ENCODE results near the gene PRODH2. TPM values are rescaled to one million over a fixed set of nuclear protein-coding genes. Genes with fewer than 3 reads are reported as not detected.

PRODH2 gene
- total RNA-seq, 2 donors from 2014 or later: not detected

DNA sequence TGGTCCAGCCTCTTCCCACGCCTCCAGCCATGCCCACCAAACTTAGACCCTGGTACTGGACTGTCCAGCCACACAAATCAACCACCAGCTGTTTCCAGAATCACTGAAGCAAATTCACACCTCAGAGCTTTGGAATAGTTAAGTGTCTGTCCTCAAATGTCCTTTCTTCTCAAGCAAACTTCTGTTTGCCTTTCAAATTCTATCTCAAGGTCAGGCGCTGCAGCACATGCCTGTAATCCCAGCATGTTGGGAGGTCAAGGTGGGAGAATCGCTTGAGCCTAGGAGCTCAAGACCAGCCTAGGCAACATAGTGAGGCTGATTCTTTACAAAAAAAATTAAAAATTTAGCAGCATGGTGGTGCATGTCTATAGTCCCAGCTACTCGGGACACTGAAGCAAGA lies 19.4 kb upstream of the PRODH2 start:
- H3K4me3 Mint-ChIP-seq: no peak overlapping the region
- H3K9me3 Mint-ChIP-seq: no peaks in the 10 kb centered on the region
- H3K27ac Mint-ChIP-seq: no peak overlapping the region
- H3K27me3 Mint-ChIP-seq (ENCODE audit: low read depth): peaks cover 23% of the 10 kb centered on the region
- no peaks in the 10 kb centered on the region for H3K4me1 Mint-ChIP-seq (ENCODE audit: low read depth)
- DNase-seq (no peak), ATAC-seq (replicated peaks in 1 of 2) (no peak)
- H3K36me3 Mint-ChIP-seq (ENCODE audit: insufficient read depth in 2 of 2): no peaks in the 10 kb centered on the region

DNA sequence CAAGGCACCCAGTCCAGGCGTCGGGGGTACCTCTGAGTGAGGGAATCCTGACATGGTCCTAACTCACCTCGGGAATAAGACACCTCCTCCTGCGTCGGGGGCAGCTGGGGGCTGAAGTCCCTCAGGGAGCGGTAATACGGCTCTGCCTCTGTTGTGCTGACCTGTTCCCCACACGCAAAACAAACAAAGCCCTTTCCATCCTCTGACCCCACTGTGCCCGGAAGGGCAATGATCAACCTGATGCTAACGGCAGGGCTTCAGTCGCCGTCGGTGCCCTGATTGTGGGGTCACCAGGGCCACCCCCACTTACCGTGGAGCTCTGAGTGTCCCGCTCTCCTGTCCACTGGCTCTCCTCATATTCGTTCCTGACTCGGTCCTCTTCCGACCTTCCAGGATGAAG lies 18.3 kb upstream of the PRODH2 start:
- peaks cover 15% of the 10 kb centered on the region for H3K27me3 Mint-ChIP-seq (ENCODE audit: low read depth)
- H3K4me3 Mint-ChIP-seq: no peak overlapping the region
- H3K4me1 Mint-ChIP-seq (ENCODE audit: low read depth): no peaks in the 10 kb centered on the region
- no peaks in the 10 kb centered on the region for H3K36me3 Mint-ChIP-seq (ENCODE audit: insufficient read depth in 2 of 2)
- H3K27ac Mint-ChIP-seq: no peak overlapping the region
- ATAC-seq (replicated peaks in 1 of 2): no peak
- DNase-seq: no peak
- no peaks in the 10 kb centered on the region for H3K9me3 Mint-ChIP-seq

DNA sequence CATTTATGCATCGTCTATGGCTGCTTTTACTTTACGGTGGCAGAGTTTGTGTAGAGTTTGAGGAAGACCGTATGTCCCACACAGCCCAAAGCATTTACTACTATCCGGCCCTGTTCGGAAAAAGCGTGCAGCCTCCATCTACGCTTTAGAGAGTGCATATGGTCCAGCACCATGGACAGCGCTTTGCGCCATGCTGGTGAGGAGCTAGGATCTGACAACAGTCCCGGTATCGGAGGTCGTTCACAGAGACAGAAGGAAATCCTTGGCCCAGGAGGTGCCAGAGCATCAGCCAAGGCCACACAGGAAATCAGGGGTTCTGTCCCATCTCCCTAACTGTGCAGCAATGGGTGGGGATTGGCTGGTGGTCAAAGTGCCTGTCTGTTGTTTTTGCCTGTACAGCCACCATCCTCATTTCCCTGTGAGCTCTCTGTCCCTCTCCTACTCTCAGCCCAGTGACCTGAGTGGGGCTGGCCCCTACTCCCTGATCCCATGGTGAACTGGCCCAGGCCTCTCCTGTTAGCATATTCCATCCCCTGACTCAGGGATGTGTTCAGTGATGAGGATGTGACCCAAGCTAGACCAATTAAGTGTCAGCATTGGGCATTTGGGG lies 16.2 kb upstream of the PRODH2 start:
- Mint-ChIP-seq H3K4me3 (no peak overlapping the region), H3K9me3 (no peaks in the 10 kb centered on the region), H3K4me1 (ENCODE audit: low read depth) (no peaks in the 10 kb centered on the region), H3K27me3 (ENCODE audit: low read depth) (peaks cover 14% of the 10 kb centered on the region), H3K27ac (no peak overlapping the region), H3K36me3 (ENCODE audit: insufficient read depth in 2 of 2) (no peaks in the 10 kb centered on the region)
- DNase-seq (peak; percentile 44 to 53), ATAC-seq (replicated peaks in 1 of 2) (no peak)

DNA sequence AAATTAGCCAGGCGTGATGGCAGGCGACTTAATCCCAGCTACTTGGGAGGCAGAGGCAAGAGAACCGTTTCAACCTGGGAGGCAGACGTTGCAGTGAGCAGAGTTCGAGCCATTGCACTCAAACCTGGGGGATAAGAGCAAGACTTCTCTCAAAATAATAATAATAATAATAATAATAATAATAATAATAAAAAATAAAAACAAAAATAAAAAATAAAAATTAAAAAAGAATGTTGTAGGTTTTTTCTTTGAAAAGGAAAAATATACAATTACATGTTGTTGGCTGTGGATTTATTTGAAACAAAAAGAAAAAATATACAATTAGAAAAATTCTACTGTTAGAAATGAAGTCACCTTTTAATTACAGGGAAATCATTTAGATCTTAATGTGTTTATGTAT lies 11.5 kb upstream of the PRODH2 start:
- H3K9me3 Mint-ChIP-seq: no peaks in the 10 kb centered on the region
- no peaks in the 10 kb centered on the region for H3K4me1 Mint-ChIP-seq (ENCODE audit: low read depth)
- DNase-seq (no peak), ATAC-seq (replicated peaks in 1 of 2) (no peak)
- H3K4me3 Mint-ChIP-seq: no peak overlapping the region
- H3K27me3 Mint-ChIP-seq (ENCODE audit: low read depth): peaks cover 17% of the 10 kb centered on the region
- H3K27ac Mint-ChIP-seq: no peak overlapping the region
- H3K36me3 Mint-ChIP-seq (ENCODE audit: insufficient read depth in 2 of 2): no peaks in the 10 kb centered on the region

DNA sequence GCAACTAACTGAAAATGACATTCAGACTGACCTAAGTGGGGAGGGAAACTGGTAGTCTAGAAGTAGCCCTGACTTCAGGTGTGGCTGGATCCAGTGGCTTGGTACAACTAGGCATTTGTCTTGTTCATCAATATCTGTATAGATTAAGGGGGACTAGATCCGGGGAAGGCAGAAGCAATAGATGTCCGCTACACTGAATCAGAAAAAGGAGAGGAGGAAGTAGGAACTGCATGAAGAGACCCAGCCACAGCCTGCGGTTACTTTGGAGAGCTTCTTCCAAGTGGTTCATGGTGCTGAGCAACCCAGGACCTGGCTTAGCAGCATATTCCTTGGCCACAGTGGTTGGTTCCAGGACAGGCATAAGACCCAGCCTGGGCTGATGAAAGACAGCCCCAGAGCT lies 9.9 kb upstream of the PRODH2 start:
- H3K9me3 Mint-ChIP-seq: no peaks in the 10 kb centered on the region
- no peaks in the 10 kb centered on the region for H3K36me3 Mint-ChIP-seq (ENCODE audit: insufficient read depth in 2 of 2)
- no peaks in the 10 kb centered on the region for H3K4me1 Mint-ChIP-seq (ENCODE audit: low read depth)
- no peak overlapping the region for H3K27ac Mint-ChIP-seq
- DNase-seq: no peak
- peaks cover 25% of the 10 kb centered on the region for H3K27me3 Mint-ChIP-seq (ENCODE audit: low read depth)
- no peak for ATAC-seq (replicated peaks in 1 of 2)
- H3K4me3 Mint-ChIP-seq: no peak overlapping the region

DNA sequence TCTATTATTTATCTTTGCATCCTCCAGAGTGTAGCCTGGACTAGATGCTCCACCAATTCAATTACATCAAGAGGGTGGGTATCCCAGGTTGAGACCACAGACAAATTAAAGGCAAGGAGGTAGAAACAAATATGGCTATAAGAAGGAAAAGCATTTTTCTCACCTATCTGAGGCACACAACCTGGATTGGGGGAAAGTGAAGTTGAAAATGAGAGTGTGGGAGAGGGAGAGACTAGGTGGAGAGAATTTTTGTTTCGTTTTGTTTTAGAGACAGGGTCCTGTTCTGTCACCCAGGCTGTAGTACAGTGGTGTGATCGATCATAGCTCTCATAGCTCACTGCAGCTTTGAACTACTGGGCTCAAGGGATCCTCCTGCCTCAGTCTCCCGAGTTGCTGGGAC lies 5.8 kb upstream of the PRODH2 start:
- H3K9me3 Mint-ChIP-seq: no peaks in the 10 kb centered on the region
- H3K27me3 Mint-ChIP-seq (ENCODE audit: low read depth): peaks cover 25% of the 10 kb centered on the region
- no peaks in the 10 kb centered on the region for H3K4me1 Mint-ChIP-seq (ENCODE audit: low read depth)
- no peak for DNase-seq
- no peak overlapping the region for H3K27ac Mint-ChIP-seq
- ATAC-seq (replicated peaks in 1 of 2): no peak
- H3K36me3 Mint-ChIP-seq (ENCODE audit: insufficient read depth in 2 of 2): no peaks in the 10 kb centered on the region
- no peak overlapping the region for H3K4me3 Mint-ChIP-seq

DNA sequence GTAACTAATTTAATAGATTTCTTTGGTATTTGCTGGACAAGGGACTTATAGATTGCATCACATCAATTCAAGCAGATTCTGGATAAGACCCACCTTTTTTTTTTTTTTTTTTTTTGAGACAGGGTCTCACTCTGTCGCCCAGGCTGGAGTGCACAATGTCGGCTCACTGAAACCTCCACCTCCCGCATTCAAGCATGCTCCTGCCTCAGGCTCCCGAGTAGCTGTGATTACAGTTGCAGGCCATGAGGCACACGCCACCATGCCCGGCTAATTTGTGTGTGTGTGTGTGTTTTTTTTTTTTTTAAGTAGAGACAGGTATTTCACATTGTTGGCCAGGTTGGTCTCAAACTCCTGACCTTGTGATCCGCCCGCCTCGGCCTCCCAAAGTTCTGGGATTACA lies 4.2 kb upstream of the PRODH2 start:
- no peak overlapping the region for H3K4me3 Mint-ChIP-seq
- no peak for ATAC-seq (replicated peaks in 1 of 2)
- H3K36me3 Mint-ChIP-seq (ENCODE audit: insufficient read depth in 2 of 2): no peaks in the 10 kb centered on the region

DNA sequence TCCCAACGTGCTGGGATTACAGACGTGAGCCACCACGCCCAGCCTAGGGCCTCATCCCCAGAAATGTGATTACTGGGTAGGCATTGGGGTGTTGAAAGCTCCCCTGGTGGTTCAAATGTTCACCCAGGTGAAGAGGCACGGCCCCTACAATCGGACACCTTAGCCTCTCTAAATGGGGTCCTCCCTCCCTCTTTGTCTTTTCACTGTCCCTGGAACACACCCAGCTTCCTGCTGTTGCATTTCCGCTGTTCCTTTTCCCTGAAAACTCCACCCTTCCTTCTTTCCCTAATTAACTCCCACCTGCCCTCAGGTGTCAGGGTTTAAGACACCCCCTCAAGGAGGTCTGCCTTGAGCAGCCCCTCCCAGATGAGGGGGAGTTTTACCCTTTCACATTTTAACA lies 3.6 kb upstream of the PRODH2 start:
- H3K4me3 Mint-ChIP-seq: no peak overlapping the region
- no peak for ATAC-seq (replicated peaks in 1 of 2)
- peaks cover 18% of the 10 kb centered on the region for H3K27me3 Mint-ChIP-seq (ENCODE audit: low read depth)
- H3K4me1 Mint-ChIP-seq (ENCODE audit: low read depth): no peaks in the 10 kb centered on the region
- DNase-seq: no peak
- H3K27ac Mint-ChIP-seq: no peak overlapping the region
- no peaks in the 10 kb centered on the region for H3K36me3 Mint-ChIP-seq (ENCODE audit: insufficient read depth in 2 of 2)
- H3K9me3 Mint-ChIP-seq: no peaks in the 10 kb centered on the region

More for the DNA sequence above, 4.2 kb upstream of the PRODH2 start:
- Mint-ChIP-seq H3K9me3 (no peaks in the 10 kb centered on the region), H3K27ac (no peak overlapping the region), H3K4me1 (ENCODE audit: low read depth) (no peaks in the 10 kb centered on the region), H3K27me3 (ENCODE audit: low read depth) (peaks cover 14% of the 10 kb centered on the region)
- DNase-seq: no peak

DNA sequence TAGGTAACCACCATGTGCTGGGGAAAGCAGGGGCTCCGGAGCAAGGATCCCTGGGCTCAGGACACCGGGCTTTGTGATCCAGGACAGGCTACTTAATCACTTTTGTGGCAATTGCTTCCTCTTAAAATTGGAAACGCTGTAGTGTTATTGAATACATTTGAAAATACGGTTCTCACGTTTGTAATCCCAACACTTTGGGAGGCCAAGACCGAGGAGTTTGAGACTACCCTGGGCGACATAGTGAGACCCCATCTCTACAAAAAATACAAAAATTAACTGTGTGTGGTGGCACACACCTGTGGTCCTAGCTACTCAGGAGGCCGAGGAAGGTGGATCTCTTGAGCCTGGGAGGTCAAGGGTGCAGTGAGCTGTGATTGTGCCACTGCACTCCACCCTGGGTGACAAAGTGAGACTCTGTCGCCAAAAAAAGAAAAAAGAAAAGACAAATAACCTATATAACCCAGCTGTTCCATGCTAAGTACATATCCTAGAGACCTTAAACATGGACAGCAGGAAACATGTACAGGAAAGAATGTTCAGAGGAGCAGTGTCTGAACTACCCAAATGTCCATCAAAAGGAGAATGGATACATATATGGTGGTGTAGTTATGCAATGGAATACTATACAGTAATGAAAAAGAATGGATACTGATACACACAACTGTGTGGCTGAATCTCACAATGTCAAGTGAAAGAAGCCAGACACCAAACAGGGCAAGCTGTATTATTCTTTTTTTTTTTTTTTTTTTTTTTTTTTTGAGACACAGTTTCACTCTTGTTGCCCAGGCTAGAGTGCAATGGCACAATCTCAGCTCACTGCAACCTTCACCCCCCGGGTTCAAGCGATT lies 622 bp upstream of the PRODH2 start:
- no peak for DNase-seq
- no peaks in the 10 kb centered on the region for H3K4me1 Mint-ChIP-seq (ENCODE audit: low read depth)
- no peaks in the 10 kb centered on the region for H3K9me3 Mint-ChIP-seq
- no peaks in the 10 kb centered on the region for H3K36me3 Mint-ChIP-seq (ENCODE audit: insufficient read depth in 2 of 2)
- H3K27ac Mint-ChIP-seq: no peak overlapping the region
- ATAC-seq (replicated peaks in 1 of 2): no peak
- peaks cover 29% of the 10 kb centered on the region for H3K27me3 Mint-ChIP-seq (ENCODE audit: low read depth)
- no peak overlapping the region for H3K4me3 Mint-ChIP-seq

DNA sequence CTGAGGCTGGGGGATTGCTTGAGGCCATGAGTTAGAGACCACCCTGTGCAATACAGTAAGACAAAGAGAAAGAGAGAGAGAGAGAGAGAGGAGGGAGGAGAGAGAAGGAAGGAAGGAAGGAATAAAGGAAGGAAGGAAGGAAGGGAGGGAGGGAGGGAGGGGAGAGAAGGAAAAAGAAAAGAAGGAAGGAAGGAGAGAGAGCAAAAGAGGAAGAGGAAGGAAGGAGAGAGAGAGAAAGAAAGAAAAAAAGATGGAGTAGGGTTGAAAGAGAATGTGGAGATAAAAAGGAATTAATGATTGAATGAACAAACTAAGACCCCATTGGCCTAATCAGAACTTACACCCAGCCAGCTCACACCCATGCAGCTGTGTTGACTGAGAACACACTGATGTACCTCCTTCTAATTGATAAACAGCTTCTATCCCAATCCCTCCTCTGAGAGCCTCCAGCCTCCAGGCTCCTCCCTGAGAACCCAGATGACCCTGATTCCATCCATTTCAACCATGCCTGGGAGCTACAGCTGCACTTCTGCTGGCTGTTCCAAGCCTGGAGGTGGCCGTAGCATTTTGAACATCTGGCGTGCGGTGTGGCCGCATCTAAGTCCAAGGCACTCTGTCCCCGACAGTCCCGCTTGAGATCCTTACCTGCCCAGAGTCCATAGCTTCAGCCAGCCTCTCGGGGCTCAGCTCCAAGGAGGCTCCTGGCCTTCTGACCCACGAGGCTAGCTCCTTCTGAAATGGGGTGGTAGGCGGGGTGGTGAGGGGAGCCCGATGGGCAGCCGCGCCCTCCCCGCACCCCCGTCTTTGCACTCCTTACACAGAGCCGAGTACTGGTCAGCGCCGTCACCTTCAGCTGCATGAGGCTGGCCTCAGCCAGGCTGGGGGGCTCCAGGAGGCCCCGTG lies 1.1 kb downstream of the PRODH2 start:
- ATAC-seq (replicated peaks in 1 of 2) (no peak), DNase-seq (no peak)
- Mint-ChIP-seq H3K4me3 (no peak overlapping the region), H3K27me3 (ENCODE audit: low read depth) (peaks cover 25% of the 10 kb centered on the region), H3K27ac (no peak overlapping the region), H3K36me3 (ENCODE audit: insufficient read depth in 2 of 2) (no peaks in the 10 kb centered on the region), H3K9me3 (no peaks in the 10 kb centered on the region), H3K4me1 (ENCODE audit: low read depth) (no peaks in the 10 kb centered on the region)

DNA sequence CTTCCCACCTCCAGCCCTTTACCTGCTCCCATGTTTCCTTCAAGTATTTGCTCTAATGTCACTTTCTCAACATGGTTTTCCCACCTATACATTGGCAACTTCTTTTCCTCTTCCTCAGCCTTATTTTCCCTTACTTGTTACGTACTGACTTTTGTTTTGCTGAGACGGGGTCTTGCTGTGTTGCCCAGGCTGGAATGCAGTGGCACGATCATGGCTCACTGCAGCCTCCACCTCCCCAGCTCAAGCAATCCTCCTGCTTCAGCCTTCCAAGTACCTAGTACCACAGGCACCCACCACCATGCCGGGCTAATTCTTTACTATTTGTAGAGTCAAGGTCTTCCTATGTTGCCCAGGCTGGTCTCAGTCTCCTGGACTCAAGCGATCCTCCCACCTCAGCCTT lies 5.0 kb downstream of the PRODH2 start:
- ATAC-seq (replicated peaks in 1 of 2) (no peak), DNase-seq (no peak)

DNA sequence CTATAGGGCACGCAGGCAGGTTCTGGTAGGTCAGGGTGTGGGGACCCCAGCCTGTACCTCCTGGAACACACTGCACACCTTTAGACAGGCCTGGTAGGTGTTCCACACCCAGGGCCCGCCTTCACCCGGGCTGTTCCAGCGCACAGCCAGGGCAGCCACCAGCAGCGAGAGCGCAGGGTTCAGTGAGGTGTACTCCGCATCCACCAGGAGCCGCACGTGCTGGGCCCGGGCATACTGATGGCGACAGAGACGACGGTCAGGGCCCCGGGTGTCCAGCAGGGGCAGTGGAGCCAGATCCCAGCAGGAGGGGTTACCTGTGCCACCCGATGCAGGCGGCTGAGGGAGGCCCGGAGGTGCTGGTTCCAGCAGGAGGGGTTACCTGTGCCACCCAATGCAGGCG lies 6.0 kb downstream of the PRODH2 start:
- Mint-ChIP-seq H3K27me3 (ENCODE audit: low read depth) (peaks cover 20% of the 10 kb centered on the region), H3K36me3 (ENCODE audit: insufficient read depth in 2 of 2) (no peaks in the 10 kb centered on the region), H3K27ac (no peak overlapping the region), H3K4me1 (ENCODE audit: low read depth) (peaks cover 5% of the 10 kb centered on the region), H3K4me3 (no peak overlapping the region), H3K9me3 (no peaks in the 10 kb centered on the region)
- ATAC-seq (replicated peaks in 1 of 2) (no peak), DNase-seq (no peak)

More for the DNA sequence above, 5.0 kb downstream of the PRODH2 start:
- Mint-ChIP-seq H3K36me3 (ENCODE audit: insufficient read depth in 2 of 2) (no peaks in the 10 kb centered on the region), H3K27ac (no peak overlapping the region), H3K4me1 (ENCODE audit: low read depth) (peaks cover 5% of the 10 kb centered on the region), H3K9me3 (no peaks in the 10 kb centered on the region), H3K27me3 (ENCODE audit: low read depth) (peaks cover 20% of the 10 kb centered on the region), H3K4me3 (no peak overlapping the region)

DNA sequence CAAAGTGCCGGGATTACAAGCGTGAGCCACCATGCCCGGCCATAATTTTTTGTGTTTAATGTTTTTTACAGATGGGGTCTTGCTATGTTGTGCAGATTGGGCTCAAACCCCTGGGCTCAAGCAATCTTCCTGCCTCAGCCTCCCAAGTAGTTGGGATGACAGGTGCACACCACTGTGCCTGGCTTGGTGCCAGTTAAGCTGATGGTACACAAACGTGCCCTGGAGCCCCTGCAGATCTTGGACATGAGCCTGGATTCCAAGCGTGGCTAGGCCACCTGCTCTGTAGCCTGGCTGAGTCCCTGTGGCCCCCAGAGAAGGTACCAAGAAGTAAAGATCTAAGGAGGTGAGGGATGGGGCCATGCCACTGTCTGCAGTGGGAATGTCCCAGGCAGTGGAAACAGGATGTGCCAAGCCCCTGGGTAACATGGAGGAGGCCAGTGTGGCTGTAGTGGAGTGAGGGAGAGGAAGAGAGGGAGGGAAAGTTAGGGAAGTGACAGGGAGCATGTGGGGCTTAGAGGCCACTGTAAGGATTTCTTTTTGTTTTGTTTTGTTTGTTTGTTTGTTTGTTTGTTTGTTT lies 7.0 kb downstream of the PRODH2 start:
- H3K36me3 Mint-ChIP-seq (ENCODE audit: insufficient read depth in 2 of 2): no peaks in the 10 kb centered on the region
- DNase-seq (no peak), ATAC-seq (replicated peaks in 1 of 2) (no peak)
- H3K27me3 Mint-ChIP-seq (ENCODE audit: low read depth): peaks cover 10% of the 10 kb centered on the region
- H3K27ac Mint-ChIP-seq: no peak overlapping the region
- H3K9me3 Mint-ChIP-seq: no peaks in the 10 kb centered on the region
- no peak overlapping the region for H3K4me3 Mint-ChIP-seq
- peaks cover 5% of the 10 kb centered on the region for H3K4me1 Mint-ChIP-seq (ENCODE audit: low read depth)

Measured in activated T-cell treated with anti-CD3 and anti-CD28 coated beads, Interleukin-2, amount 50 U/mL, for 72 hours (primary cell).